ENCODE data around the gene FNDC3A.

FNDC3A gene

DNA sequence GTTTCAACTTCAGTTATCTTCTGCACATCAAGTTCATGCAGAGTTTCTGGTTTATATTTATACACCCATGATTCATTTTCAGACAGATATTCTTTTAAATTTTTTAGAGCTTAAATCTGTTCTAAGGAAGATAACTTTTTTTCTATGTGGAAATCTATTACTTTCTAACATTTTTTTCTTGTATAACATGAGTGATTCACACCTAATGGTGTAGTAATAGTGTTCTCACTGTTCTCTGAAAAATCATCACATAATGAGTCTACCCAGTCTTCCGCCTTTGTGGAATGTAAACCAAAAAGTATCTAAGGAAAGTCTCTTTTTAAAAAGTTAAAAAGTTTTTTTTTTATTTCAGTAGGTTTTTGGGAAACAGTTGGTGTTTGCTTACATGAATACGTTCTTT lies 70.8 kb downstream of the FNDC3A start:
- TF ChIP-seq, protein P1, sequence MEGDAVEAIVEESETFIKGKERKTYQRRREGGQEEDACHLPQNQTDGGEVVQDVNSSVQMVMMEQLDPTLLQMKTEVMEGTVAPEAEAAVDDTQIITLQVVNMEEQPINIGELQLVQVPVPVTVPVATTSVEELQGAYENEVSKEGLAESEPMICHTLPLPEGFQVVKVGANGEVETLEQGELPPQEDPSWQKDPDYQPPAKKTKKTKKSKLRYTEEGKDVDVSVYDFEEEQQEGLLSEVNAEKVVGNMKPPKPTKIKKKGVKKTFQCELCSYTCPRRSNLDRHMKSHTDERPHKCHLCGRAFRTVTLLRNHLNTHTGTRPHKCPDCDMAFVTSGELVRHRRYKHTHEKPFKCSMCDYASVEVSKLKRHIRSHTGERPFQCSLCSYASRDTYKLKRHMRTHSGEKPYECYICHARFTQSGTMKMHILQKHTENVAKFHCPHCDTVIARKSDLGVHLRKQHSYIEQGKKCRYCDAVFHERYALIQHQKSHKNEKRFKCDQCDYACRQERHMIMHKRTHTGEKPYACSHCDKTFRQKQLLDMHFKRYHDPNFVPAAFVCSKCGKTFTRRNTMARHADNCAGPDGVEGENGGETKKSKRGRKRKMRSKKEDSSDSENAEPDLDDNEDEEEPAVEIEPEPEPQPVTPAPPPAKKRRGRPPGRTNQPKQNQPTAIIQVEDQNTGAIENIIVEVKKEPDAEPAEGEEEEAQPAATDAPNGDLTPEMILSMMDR (IDR thresholded peaks at IDR 0.05; ENCODE audit: low read depth, low read length): no peak
- DNase-seq: no peak
- Histone ChIP-seq H3K4me3 (ENCODE audit: low read depth, low read length) (no peak overlapping the region), H3K27ac (no peak overlapping the region), H3K36me3 (no peaks in the 10 kb centered on the region), H3K9me3 (ENCODE audit: severe bottlenecking) (no peaks in the 10 kb centered on the region), H3K27me3 (ENCODE audit: insufficient read depth, low read depth, severe bottlenecking) (no peaks in the 10 kb centered on the region)

DNA sequence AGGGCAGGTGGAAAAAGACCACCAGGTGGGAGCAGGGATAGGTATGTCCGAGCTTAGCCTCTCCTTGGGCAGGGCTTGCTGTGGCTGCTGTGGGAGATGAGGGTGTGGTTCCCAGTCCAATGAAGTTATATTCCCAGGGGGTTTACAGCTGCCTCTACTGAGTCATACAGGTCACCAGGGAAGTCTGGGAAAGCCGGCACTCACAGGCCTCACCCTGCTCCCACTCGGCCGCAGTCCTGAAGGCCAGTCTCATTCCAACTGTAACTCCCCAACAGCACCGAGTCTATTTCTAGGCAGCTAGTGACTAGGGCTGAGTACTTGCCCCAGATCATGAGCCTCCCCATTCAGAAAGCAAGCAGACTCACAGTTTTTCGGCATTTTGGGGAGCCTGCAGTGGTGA lies 77.1 kb downstream of the FNDC3A start:
- no peak for DNase-seq
- Histone ChIP-seq H3K36me3 (no peaks in the 10 kb centered on the region), H3K4me3 (ENCODE audit: low read depth, low read length) (no peak overlapping the region), H3K9me3 (ENCODE audit: severe bottlenecking) (no peaks in the 10 kb centered on the region), H3K27me3 (ENCODE audit: insufficient read depth, low read depth, severe bottlenecking) (no peaks in the 10 kb centered on the region), H3K27ac (no peak overlapping the region)
- TF ChIP-seq, protein P1 (IDR thresholded peaks at IDR 0.05; ENCODE audit: low read depth, low read length): no peak

DNA sequence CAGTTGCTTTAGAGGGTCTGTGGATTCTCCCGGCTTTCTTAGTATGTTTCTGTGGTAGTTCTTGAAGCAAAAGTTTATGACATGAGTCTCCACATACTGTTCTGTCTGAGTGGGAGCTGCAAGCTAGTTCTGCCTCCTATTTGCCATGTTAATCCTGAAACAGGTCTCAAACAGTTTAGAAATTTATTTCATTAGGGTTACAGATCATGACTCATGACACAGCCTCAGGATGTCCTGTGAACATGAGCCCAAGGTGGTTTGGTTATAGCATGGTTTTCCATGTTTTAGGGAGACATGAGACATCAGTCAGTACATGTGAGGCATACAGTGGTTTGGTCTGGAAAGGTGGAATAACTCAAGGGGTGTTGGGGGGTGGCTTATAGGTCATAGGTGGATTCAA lies 77.5 kb downstream of the FNDC3A start:
- H3K4me3 ChIP-seq (ENCODE audit: low read depth, low read length): no peak overlapping the region
- TF ChIP-seq, protein P1 (IDR thresholded peaks at IDR 0.05; ENCODE audit: low read depth, low read length): no peak
- no peaks in the 10 kb centered on the region for H3K27me3 ChIP-seq (ENCODE audit: insufficient read depth, low read depth, severe bottlenecking)
- no peak overlapping the region for H3K27ac ChIP-seq
- DNase-seq: no peak
- no peaks in the 10 kb centered on the region for H3K9me3 ChIP-seq (ENCODE audit: severe bottlenecking)
- H3K36me3 ChIP-seq: no peaks in the 10 kb centered on the region

DNA sequence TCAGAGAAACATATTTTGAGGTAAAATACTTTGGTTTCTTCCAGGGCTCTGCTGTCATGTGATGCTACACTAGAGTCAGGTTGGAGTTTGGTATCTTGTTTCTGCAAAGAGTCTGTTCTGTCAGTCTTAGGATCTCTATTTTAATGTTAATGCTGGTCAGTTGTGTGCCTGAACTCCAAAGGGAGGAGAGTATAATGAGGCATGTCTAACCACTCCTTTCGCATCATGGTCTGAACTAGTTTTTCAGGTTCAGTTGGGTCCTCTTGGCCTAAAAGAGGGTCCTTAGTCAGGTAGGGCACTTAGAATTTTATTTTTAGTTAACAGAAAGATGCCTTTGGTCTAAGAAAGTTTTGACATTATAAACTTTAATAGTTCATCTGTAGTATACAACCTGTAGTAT lies 78.2 kb downstream of the FNDC3A start:
- no peak overlapping the region for H3K4me3 ChIP-seq (ENCODE audit: low read depth, low read length)
- no peaks in the 10 kb centered on the region for H3K36me3 ChIP-seq
- H3K27me3 ChIP-seq (ENCODE audit: insufficient read depth, low read depth, severe bottlenecking): no peaks in the 10 kb centered on the region
- H3K27ac ChIP-seq: no peak overlapping the region
- no peak for DNase-seq
- TF ChIP-seq, protein P1 (IDR thresholded peaks at IDR 0.05; ENCODE audit: low read depth, low read length): no peak
- no peaks in the 10 kb centered on the region for H3K9me3 ChIP-seq (ENCODE audit: severe bottlenecking)

DNA sequence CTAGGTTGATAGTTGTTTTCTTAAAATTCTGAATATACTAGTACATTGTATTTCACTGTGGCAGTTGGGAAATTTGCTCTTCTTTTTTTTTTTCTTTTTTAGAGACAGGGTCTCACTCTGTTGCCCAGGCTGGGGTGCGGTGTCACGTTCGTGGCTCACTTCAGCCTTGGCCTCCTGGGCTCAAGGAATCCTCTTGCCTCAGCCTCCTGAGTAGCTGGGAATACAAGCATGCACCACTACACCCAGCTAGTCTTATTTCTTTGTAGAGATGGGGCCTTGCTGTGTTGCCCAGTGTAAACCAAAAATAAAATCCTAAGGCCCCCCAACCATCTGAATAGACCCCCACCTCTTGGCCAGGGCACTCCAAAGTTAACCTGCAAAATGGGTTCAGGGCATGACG lies 79.3 kb downstream of the FNDC3A start:
- no peak overlapping the region for H3K27ac ChIP-seq
- DNase-seq: no peak
- no peaks in the 10 kb centered on the region for H3K36me3 ChIP-seq
- H3K4me3 ChIP-seq (ENCODE audit: low read depth, low read length): no peak overlapping the region
- TF ChIP-seq, protein P1 (IDR thresholded peaks at IDR 0.05; ENCODE audit: low read depth, low read length): no peak
- H3K9me3 ChIP-seq (ENCODE audit: severe bottlenecking): no peaks in the 10 kb centered on the region
- no peaks in the 10 kb centered on the region for H3K27me3 ChIP-seq (ENCODE audit: insufficient read depth, low read depth, severe bottlenecking)

DNA sequence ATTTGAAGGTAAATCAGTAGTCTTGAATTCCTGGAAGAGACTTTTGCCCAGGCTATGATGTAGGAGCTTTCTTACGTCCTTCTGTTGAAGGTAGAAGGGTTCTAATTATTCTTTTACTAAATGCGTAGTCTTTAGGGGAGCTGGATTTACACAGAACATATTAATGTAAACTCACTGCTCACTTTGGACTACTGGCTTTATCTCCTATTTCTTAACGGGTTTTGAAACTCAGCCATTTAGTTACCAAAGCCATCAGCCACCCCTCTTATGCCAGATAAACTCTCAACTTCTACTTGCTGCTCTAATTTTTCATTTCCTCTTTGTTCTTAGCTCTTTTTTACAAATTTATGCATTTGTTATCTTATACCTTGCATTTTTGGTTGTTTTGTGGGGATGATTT lies 81.5 kb downstream of the FNDC3A start:
- H3K4me3 ChIP-seq (ENCODE audit: low read depth, low read length): no peak overlapping the region

More for the DNA sequence above, 81.5 kb downstream of the FNDC3A start:
- Histone ChIP-seq H3K27me3 (ENCODE audit: insufficient read depth, low read depth, severe bottlenecking) (no peaks in the 10 kb centered on the region), H3K36me3 (no peaks in the 10 kb centered on the region), H3K9me3 (ENCODE audit: severe bottlenecking) (no peaks in the 10 kb centered on the region), H3K27ac (no peak overlapping the region)
- TF ChIP-seq, protein P1 (IDR thresholded peaks at IDR 0.05; ENCODE audit: low read depth, low read length): no peak
- no peak for DNase-seq
